Eye (tissue), 1 donor: ENCODE measurements around the gene AACS.
A peak's percentile ranks its signal among the peaks of the same experiment; 100 is the strongest.
"Not testable (repeated sequence)": the region's sequence is repeated elsewhere in the genome, so short reads cannot be mapped to it uniquely, and the experiment has no call there.

Source experiments
- DNase-seq: peaks from one replicate; pipeline ENCODE4 v3.0.0-alpha.2; 2015

The AACS gene

GRCh38 chr12:125065021-125065918, at the start of gene AACS:
Gene AACS (plus strand): TSS chr12:125065435. CDS start chr12:125065585, 150 bp downstream.
- DNase-seq: peak; percentile 93

- DNase-seq: no peak
Measured at GRCh38 chr12:125015680-125016310, 49.4 kb upstream of the AACS start.

GRCh38 chr12:125017801-125018200, 47.4 kb upstream of the AACS start:
- DNase-seq: no peak

- no peak for DNase-seq
Measured at GRCh38 chr12:125018356-125018755, 46.9 kb upstream of the AACS start.

- DNase-seq: no peak
Measured at GRCh38 chr12:125021096-125021495, 44.1 kb upstream of the AACS start.

GRCh38 chr12:125021771-125022170, 43.5 kb upstream of the AACS start:
- DNase-seq: no peak

GRCh38 chr12:125023065-125023464, 42.2 kb upstream of the AACS start:
- no peak for DNase-seq

- DNase-seq: no peak
Measured at GRCh38 chr12:125024949-125025563, 40.2 kb upstream of the AACS start.

- no peak for DNase-seq
Measured at GRCh38 chr12:125025606-125026235, 39.5 kb upstream of the AACS start.

- no peak for DNase-seq
Measured at GRCh38 chr12:125028106-125028505, 37.1 kb upstream of the AACS start.

- peak; percentile 60 for DNase-seq
Measured at GRCh38 chr12:125029761-125030358, 35.4 kb upstream of the AACS start.

GRCh38 chr12:125031471-125031870, 33.8 kb upstream of the AACS start:
- not testable (repeated sequence) for DNase-seq

- DNase-seq: no peak
Measured at GRCh38 chr12:125032466-125033152, 32.6 kb upstream of the AACS start.

- DNase-seq: no peak
Measured at GRCh38 chr12:125033288-125033687, 31.9 kb upstream of the AACS start.

- no peak for DNase-seq
Measured at GRCh38 chr12:125038976-125039625, 26.1 kb upstream of the AACS start.

GRCh38 chr12:125049093-125049458, 16.2 kb upstream of the AACS start:
- no peak for DNase-seq

- DNase-seq: no peak
Measured at GRCh38 chr12:125050446-125050845, 14.8 kb upstream of the AACS start.

- DNase-seq: no peak
Measured at GRCh38 chr12:125050868-125051267, 14.4 kb upstream of the AACS start.

GRCh38 chr12:125053821-125054220, 11.4 kb upstream of the AACS start:
- DNase-seq: no peak

GRCh38 chr12:125055591-125055990, 9.6 kb upstream of the AACS start:
- DNase-seq: no peak

GRCh38 chr12:125056306-125056705, 8.9 kb upstream of the AACS start:
- no peak for DNase-seq

- no peak for DNase-seq
Measured at GRCh38 chr12:125057708-125058107, 7.5 kb upstream of the AACS start.
